Measurements from ENCODE around the gene ARHGAP22.

Gene ARHGAP22

GRCh38 chr10:48480397-48481374 is 124.2 kb downstream of the ARHGAP22 start:
- H3K4me1 ChIP-seq (ENCODE audit: control insufficient read depth, insufficient read depth, low read length) = no peaks in the 10 kb centered on the region
- no peaks in the 10 kb centered on the region for H3K27me3 ChIP-seq (ENCODE audit: control insufficient read depth, insufficient read depth, low read length)
- H3K9ac ChIP-seq (ENCODE audit: low read depth, low read length) = no peak overlapping the region
- H3K4me2 ChIP-seq (ENCODE audit: low read length) = no peak overlapping the region
- H3K9me3 ChIP-seq (replicated peaks; ENCODE audit: low read length) = no peaks in the 10 kb centered on the region
- peaks cover 40% of the 10 kb centered on the region for H3K36me3 ChIP-seq (ENCODE audit: insufficient read depth, low read length)
- no peak overlapping the region for H3K4me3 ChIP-seq (ENCODE audit: low read length)

GRCh38 chr10:48478980-48479811 is 125.7 kb downstream of the ARHGAP22 start:
- peaks cover 40% of the 10 kb centered on the region for H3K36me3 ChIP-seq (ENCODE audit: insufficient read depth, low read length)
- no peak overlapping the region for H3K4me3 ChIP-seq (ENCODE audit: low read length)
- no peaks in the 10 kb centered on the region for H3K9me3 ChIP-seq (replicated peaks; ENCODE audit: low read length)
- no peaks in the 10 kb centered on the region for H3K27me3 ChIP-seq (ENCODE audit: control insufficient read depth, insufficient read depth, low read length)
- no peaks in the 10 kb centered on the region for H3K4me1 ChIP-seq (ENCODE audit: control insufficient read depth, insufficient read depth, low read length)
- no peak overlapping the region for H3K9ac ChIP-seq (ENCODE audit: low read depth, low read length)
- H3K4me2 ChIP-seq (ENCODE audit: low read length) = no peak overlapping the region

- Histone ChIP-seq H3K4me1 (ENCODE audit: control insufficient read depth, insufficient read depth, low read length) (no peaks in the 10 kb centered on the region), H3K9ac (ENCODE audit: low read depth, low read length) (no peak overlapping the region), H3K27me3 (ENCODE audit: control insufficient read depth, insufficient read depth, low read length) (no peaks in the 10 kb centered on the region), H3K4me2 (ENCODE audit: low read length) (no peak overlapping the region), H3K4me3 (ENCODE audit: low read length) (no peak overlapping the region), H3K36me3 (ENCODE audit: insufficient read depth, low read length) (peaks cover 42% of the 10 kb centered on the region), H3K9me3 (replicated peaks; ENCODE audit: low read length) (no peaks in the 10 kb centered on the region)
Observed at GRCh38 chr10:48478469-48478868, 126.4 kb downstream of the ARHGAP22 start.

GRCh38 chr10:48477616-48478015 is 127.3 kb downstream of the ARHGAP22 start:
- no peaks in the 10 kb centered on the region for H3K9me3 ChIP-seq (replicated peaks; ENCODE audit: low read length)
- H3K36me3 ChIP-seq (ENCODE audit: insufficient read depth, low read length) = peaks cover 50% of the 10 kb centered on the region
- H3K27me3 ChIP-seq (ENCODE audit: control insufficient read depth, insufficient read depth, low read length) = no peaks in the 10 kb centered on the region
- no peak overlapping the region for H3K9ac ChIP-seq (ENCODE audit: low read depth, low read length)
- no peaks in the 10 kb centered on the region for H3K4me1 ChIP-seq (ENCODE audit: control insufficient read depth, insufficient read depth, low read length)
- no peak overlapping the region for H3K4me2 ChIP-seq (ENCODE audit: low read length)
- no peak overlapping the region for H3K4me3 ChIP-seq (ENCODE audit: low read length)

- H3K4me1 ChIP-seq (ENCODE audit: control insufficient read depth, insufficient read depth, low read length) = no peaks in the 10 kb centered on the region
- H3K4me2 ChIP-seq (ENCODE audit: low read length) = no peak overlapping the region
- H3K36me3 ChIP-seq (ENCODE audit: insufficient read depth, low read length) = peaks cover 51% of the 10 kb centered on the region
- no peaks in the 10 kb centered on the region for H3K27me3 ChIP-seq (ENCODE audit: control insufficient read depth, insufficient read depth, low read length)
- no peak overlapping the region for H3K9ac ChIP-seq (ENCODE audit: low read depth, low read length)
- H3K4me3 ChIP-seq (ENCODE audit: low read length) = no peak overlapping the region
- no peaks in the 10 kb centered on the region for H3K9me3 ChIP-seq (replicated peaks; ENCODE audit: low read length)
Observed at GRCh38 chr10:48477141-48477540, 127.7 kb downstream of the ARHGAP22 start.

GRCh38 chr10:48476279-48476982 is 128.4 kb downstream of the ARHGAP22 start:
- H3K4me1 ChIP-seq (ENCODE audit: control insufficient read depth, insufficient read depth, low read length) = no peaks in the 10 kb centered on the region
- H3K27me3 ChIP-seq (ENCODE audit: control insufficient read depth, insufficient read depth, low read length) = no peaks in the 10 kb centered on the region
- peaks cover 51% of the 10 kb centered on the region for H3K36me3 ChIP-seq (ENCODE audit: insufficient read depth, low read length)
- H3K9ac ChIP-seq (ENCODE audit: low read depth, low read length) = no peak overlapping the region
- no peak overlapping the region for H3K4me2 ChIP-seq (ENCODE audit: low read length)
- H3K9me3 ChIP-seq (replicated peaks; ENCODE audit: low read length) = no peaks in the 10 kb centered on the region
- H3K4me3 ChIP-seq (ENCODE audit: low read length) = no peak overlapping the region

GRCh38 chr10:48475943-48476278 is 129.0 kb downstream of the ARHGAP22 start:
- Histone ChIP-seq H3K9ac (ENCODE audit: low read depth, low read length) (no peak overlapping the region), H3K4me2 (ENCODE audit: low read length) (no peak overlapping the region), H3K4me3 (ENCODE audit: low read length) (no peak overlapping the region)

GRCh38 chr10:48474765-48475365 is 130.0 kb downstream of the ARHGAP22 start:
- Histone ChIP-seq H3K27me3 (ENCODE audit: control insufficient read depth, insufficient read depth, low read length) (no peaks in the 10 kb centered on the region), H3K9ac (ENCODE audit: low read depth, low read length) (no peak overlapping the region), H3K4me1 (ENCODE audit: control insufficient read depth, insufficient read depth, low read length) (no peaks in the 10 kb centered on the region), H3K4me3 (ENCODE audit: low read length) (no peak overlapping the region), H3K36me3 (ENCODE audit: insufficient read depth, low read length) (peaks cover 51% of the 10 kb centered on the region), H3K4me2 (ENCODE audit: low read length) (no peak overlapping the region), H3K9me3 (replicated peaks; ENCODE audit: low read length) (no peaks in the 10 kb centered on the region)

More at GRCh38 chr10:48475943-48476278, 129.0 kb downstream of the ARHGAP22 start:
- H3K36me3 ChIP-seq (ENCODE audit: insufficient read depth, low read length) = peaks cover 51% of the 10 kb centered on the region
- H3K4me1 ChIP-seq (ENCODE audit: control insufficient read depth, insufficient read depth, low read length) = no peaks in the 10 kb centered on the region
- no peaks in the 10 kb centered on the region for H3K9me3 ChIP-seq (replicated peaks; ENCODE audit: low read length)
- no peaks in the 10 kb centered on the region for H3K27me3 ChIP-seq (ENCODE audit: control insufficient read depth, insufficient read depth, low read length)

- Histone ChIP-seq H3K27me3 (ENCODE audit: control insufficient read depth, insufficient read depth, low read length) (no peaks in the 10 kb centered on the region), H3K4me1 (ENCODE audit: control insufficient read depth, insufficient read depth, low read length) (no peaks in the 10 kb centered on the region), H3K9ac (ENCODE audit: low read depth, low read length) (no peak overlapping the region), H3K36me3 (ENCODE audit: insufficient read depth, low read length) (peaks cover 53% of the 10 kb centered on the region), H3K4me2 (ENCODE audit: low read length) (no peak overlapping the region), H3K9me3 (replicated peaks; ENCODE audit: low read length) (no peaks in the 10 kb centered on the region), H3K4me3 (ENCODE audit: low read length) (no peak overlapping the region)
Observed at GRCh38 chr10:48473704-48474103, 131.2 kb downstream of the ARHGAP22 start.

GRCh38 chr10:48472501-48473069 is 132.3 kb downstream of the ARHGAP22 start:
- Histone ChIP-seq H3K27me3 (ENCODE audit: control insufficient read depth, insufficient read depth, low read length) (no peaks in the 10 kb centered on the region), H3K4me1 (ENCODE audit: control insufficient read depth, insufficient read depth, low read length) (no peaks in the 10 kb centered on the region), H3K9me3 (replicated peaks; ENCODE audit: low read length) (no peaks in the 10 kb centered on the region), H3K36me3 (ENCODE audit: insufficient read depth, low read length) (peaks cover 49% of the 10 kb centered on the region), H3K9ac (ENCODE audit: low read depth, low read length) (no peak overlapping the region), H3K4me3 (ENCODE audit: low read length) (no peak overlapping the region), H3K4me2 (ENCODE audit: low read length) (no peak overlapping the region)
